Right cardiac atrium (tissue), 5 donors: Measurements from ENCODE around the gene TMTC3. TPM values are rescaled to one million over a fixed set of nuclear protein-coding genes. Genes with fewer than 3 reads are reported as not detected.
"Not testable (repeated sequence)": the region's sequence is repeated elsewhere in the genome, so short reads cannot be mapped to it uniquely, and the experiment has no call there.

ENCODE experiments used
- ATAC-seq, 2 donors: fragments of 200-7000 bp; cut with Tn5 transposase; one replicate each; pipeline versions ENCODE4 v1.8.0 to v1.9.1; 2020; ENCODE audit warnings: moderate library complexity in 2 of 2, mild to moderate bottlenecking in 1 of 2
- DNase-seq, 3 donors: peaks; one replicate each; pipeline ENCODE4 v3.0.0-alpha.2; 2020
- H3K27ac ChIP-seq: one replicate; pipeline ENCODE4 v1.5.1; 2013; ENCODE audit warnings: mild to moderate bottlenecking, low read length, control low read depth, moderate library complexity
- H3K27me3 ChIP-seq: one replicate; pipeline ENCODE4 v1.6.1; 2013; ENCODE audit not compliant: control insufficient read depth, insufficient read depth
- H3K4me1 ChIP-seq: one replicate; pipeline ENCODE4 v1.6.1; 2013; ENCODE audit warnings: low read length; ENCODE audit not compliant: control insufficient read depth, insufficient read depth
- H3K4me3 ChIP-seq: one replicate; pipeline ENCODE4 v1.5.1; 2013; ENCODE audit warnings: low read length, control low read depth
- H3K9me3 ChIP-seq: one replicate; pipeline ENCODE4 v1.6.1; 2013; ENCODE audit warnings: low read length; ENCODE audit not compliant: control insufficient read depth
- WGBS: extraction: QIAGEN DNeasy Blood & Tissue Kit; methylation state at CpG from one replicate; pipeline ENCODE4 v1.1.7; 2013; 5-methylcytosine and 5-hydroxymethylcytosine counted together
- intact Hi-C, 4 donors: fragments of 100-400 bp; cut with DNase I; formaldehyde crosslinking; loops; one replicate each; pipeline versions ENCODE4 v1.11.0 to v1.14.0; 2022 to 2023
- polyA plus RNA-seq: library from polyadenylated mRNA; stranded (reverse); fragments of 200-250 nt; gene quantifications from one replicate; pipeline ENCODE4 v1.2.3, GENCODE V29; 2013
- total RNA-seq, 4 donors: library from RNA; stranded (reverse); fragmentation: NEBNext Ultra II Directional; extraction: Animal tissue kit (Norgen Biotek cat#: 25700); gene quantifications; one replicate each; pipeline ENCODE4 v1.2.1, GENCODE V29; 2021
- donor health status: healthy with polysubstance abuse.
- donor health status: DM: no; HTN: yes; CAD: no.
- donor health status: DM: no; HTN: no; CAD: no.
- donor health status: DM: no; HTN: yes; CAD: no; lungs with severe emphysema.
- donor health status: DM: yes; HTN: yes; CAD: no.

Gene TMTC3
- total and polyA plus RNA-seq, 5 donors: 2.1 to 15.2 (median 12.6) TPM

DNA sequence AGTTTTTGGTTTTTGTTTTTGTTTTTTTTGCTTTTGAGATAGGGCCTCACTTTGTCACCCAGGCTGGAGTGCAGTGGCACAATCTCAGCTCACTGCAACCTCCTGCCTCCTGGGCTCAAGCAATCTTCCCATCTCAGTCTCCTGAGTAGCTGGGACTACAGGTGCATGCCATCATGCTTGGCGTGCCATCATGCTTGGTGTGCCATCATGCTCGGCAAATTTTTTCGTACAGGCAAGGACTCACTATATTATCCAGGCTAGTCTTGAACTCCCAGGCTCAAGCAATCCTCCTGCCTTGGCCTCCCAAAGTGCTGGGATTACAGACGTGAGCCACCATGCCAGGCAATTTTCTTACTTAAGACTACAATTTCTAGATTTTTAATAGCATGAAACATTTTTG, 2.4 kb upstream of the TMTC3 start:
- H3K4me1 ChIP-seq, DNase-seq, H3K27ac ChIP-seq, H3K9me3 ChIP-seq, ATAC-seq, intact Hi-C loops, H3K27me3 ChIP-seq, H3K4me3 ChIP-seq: not testable (repeated sequence)
- 97% methylated on average over 4 of the region's 4 CpGs for WGBS

DNA sequence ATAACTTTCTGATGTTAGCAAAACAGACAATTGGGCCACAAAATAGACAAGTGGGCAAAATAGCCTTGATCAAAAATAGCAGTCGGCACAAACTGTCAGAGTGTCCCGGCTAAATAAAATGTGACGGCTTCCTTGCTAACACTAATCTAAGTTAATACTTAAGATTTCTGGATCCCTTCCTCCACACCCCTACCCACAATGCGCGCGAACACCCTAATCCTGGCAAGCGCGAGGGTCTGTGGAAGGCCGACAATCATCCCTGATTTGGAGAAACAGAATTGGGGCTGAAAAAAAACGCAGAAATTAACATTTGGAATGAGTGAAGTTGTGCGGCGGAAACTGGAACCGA, 708 bp upstream of the TMTC3 start:
- Histone ChIP-seq H3K27ac (peak overlapping the region; percentile 82), H3K27me3 (no peaks in the 10 kb centered on the region), H3K4me1 (no peaks in the 10 kb centered on the region), H3K4me3 (peak overlapping the region; percentile 82), H3K9me3 (no peaks in the 10 kb centered on the region)
- DNase-seq: no peak
- intact Hi-C loops: no loop called here
- 5% methylated on average over 13 of the region's 13 CpGs for WGBS
- ATAC-seq: peak in 1 of 2 donors; percentile 0

DNA sequence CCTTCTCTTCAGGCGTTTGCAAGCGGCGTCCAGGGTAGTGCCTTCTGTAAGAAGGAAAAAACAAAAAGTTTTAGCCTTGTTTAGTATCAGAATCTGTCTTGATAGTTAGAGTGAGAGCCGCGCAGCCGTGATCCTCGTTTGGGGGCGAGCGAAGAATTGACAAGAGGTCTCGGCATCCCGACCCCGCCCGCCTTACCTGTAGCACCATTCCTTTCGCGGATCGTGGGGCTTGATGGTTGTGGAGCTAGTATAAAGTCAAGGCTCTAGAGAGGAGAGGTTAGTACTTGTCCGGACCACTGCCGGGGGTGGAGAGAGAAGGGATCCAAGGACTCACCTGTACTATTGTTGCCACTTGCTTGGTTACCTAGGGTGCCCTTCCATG, 494 bp downstream of the TMTC3 start:
- H3K4me1 ChIP-seq: no peaks in the 10 kb centered on the region
- ATAC-seq (no peak), DNase-seq (peak; percentile 24 to 65 (median 56))
- WGBS: under 1% methylated on average over 18 of the region's 18 CpGs
- peak overlapping the region; percentile 83 for H3K4me3 ChIP-seq
- intact Hi-C loops: no loop called here
- no peaks in the 10 kb centered on the region for H3K9me3 ChIP-seq
- peak overlapping the region; percentile 70 for H3K27ac ChIP-seq
- no peaks in the 10 kb centered on the region for H3K27me3 ChIP-seq

DNA sequence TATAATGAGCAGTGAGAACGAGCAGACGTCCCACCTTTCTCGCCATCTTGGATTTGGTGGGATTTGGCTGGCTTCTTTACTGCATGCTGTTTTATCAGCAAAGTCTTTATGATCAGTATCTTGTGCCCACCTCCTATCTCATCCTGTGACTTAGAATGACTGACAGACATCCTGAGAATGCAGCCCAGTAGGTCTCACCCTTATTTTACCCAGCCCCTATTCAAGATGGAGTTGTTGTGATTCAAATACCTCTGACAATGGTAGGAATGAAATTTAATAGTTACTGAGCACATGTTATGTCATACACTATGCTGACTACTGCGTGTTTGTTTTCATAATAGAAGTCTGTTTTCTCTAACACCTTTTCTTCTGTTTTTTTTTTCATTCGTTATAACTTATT, 1.9 kb downstream of the TMTC3 start:
- no peak overlapping the region for H3K4me3 ChIP-seq
- no peaks in the 10 kb centered on the region for H3K27me3 ChIP-seq
- ATAC-seq: no peak
- intact Hi-C loops: no loop called here
- no peak overlapping the region for H3K27ac ChIP-seq
- WGBS: 95% methylated on average over 5 of the region's 5 CpGs
- DNase-seq: no peak
- H3K9me3 ChIP-seq: no peaks in the 10 kb centered on the region
- H3K4me1 ChIP-seq: no peaks in the 10 kb centered on the region

DNA sequence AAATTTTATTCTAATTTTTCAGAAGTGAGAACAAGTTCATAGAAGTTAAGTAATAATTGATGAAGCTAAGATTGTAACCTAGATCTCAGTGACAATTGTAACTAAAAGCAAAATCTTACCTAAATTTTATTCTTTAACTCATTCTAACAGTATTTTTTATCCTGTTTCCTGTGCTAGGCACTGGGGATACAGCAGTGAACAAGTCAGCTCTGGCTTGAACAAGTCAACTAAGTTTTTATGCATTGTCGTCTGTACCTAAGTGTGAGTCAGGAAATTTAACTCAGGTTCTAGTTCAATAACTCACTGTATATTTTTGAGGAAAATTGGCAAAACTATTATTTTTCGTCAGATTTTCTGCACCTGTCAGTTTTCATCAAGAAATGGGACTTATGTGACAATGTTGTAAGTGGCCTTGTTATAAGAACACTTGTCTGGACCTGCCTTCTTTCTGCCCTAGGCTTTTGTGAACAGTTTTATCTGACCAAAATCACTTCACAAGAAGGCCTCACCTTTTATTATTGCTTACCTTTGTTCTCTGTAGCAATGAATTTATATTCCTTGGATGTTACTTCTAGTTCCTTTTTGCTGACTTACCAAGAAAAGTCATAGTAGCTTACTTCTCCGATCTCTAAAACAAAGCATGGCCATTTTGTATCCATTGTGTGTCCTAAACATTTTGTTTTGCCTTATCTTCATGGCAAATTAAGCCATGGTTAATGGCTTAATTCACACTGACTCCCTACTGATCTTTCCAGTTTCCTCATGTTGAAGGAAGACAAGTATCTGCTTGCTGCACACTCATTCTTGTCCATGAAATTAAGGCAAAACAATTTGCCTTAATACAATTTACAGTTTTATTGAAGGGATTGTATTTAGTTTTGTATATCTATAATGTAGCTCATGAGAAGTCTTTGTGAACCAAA, 2.7 kb downstream of the TMTC3 start:
- intact Hi-C loops: no loop called here
- Histone ChIP-seq H3K27ac (no peak overlapping the region), H3K4me1 (no peaks in the 10 kb centered on the region), H3K27me3 (no peaks in the 10 kb centered on the region), H3K4me3 (no peak overlapping the region), H3K9me3 (no peaks in the 10 kb centered on the region)
- 93% methylated on average over 3 of the region's 3 CpGs for WGBS
- DNase-seq (no peak), ATAC-seq (no peak)

DNA sequence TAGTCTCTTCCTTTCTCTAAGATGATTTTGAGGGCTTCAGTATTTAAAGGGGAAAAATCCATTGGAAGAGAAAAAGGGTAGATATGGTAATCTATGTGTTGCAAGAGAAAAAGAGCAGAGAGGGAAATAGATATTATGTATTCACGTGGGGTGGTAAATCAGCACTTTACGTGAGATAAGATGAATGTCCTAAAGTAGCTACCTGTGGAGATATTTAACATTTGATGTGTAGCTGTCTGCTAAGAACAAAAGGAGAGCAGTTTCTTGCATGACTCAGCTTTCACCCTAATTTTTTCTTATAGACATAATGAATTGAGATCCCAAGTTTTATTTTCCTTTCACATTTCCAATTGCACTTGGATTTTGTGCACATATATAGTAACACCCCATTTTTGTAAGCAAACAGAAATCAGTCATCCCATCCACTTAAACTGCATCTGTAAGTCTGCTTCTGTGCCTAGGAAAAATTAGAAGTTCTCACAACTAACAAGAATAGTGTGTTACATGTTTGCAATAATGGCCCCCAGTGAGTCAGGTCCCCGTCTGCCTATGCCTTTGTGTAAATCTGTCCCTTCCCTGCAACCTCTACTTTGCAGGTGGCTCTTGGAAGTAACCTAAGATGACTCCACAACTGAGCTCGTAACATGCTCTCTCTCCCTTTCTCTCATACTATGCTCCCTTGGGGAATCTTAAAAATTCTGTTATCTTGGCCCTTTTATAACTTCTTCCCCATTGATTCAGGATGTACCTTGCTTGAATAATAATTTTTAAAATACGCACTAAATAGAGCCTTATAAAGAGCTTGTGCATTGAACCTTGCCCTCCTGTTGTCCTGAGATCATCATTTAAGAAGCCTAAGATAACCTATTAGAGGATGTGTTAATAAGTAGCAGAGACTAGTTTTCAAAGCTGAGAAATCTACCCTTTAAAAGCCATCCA, 3.7 kb downstream of the TMTC3 start:
- no peak overlapping the region for H3K4me3 ChIP-seq
- no peak for DNase-seq
- intact Hi-C loops: no loop called here
- no peak for ATAC-seq
- H3K27ac ChIP-seq: no peak overlapping the region
- no peaks in the 10 kb centered on the region for H3K9me3 ChIP-seq
- H3K27me3 ChIP-seq: no peaks in the 10 kb centered on the region
- WGBS: 81% methylated on average over 5 of the region's 5 CpGs
- H3K4me1 ChIP-seq: no peaks in the 10 kb centered on the region

DNA sequence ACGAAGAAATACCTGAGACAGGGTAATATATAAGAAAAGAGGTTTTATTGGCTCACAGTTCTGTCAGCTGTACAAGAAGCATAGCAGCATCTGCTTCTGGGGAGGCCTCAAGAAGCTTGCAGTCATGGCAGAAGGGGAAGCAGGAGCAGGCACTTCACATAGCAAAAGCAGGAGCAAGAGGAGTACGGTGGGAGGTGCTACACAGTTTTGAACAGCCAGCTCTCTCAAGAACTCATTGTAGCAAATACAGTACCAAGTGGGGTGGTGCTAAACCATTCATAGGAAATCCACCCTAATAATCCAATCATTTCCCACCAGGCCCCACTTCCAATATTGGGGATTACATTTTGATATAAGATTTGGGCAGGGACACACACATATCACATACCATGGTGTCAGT, 8.0 kb downstream of the TMTC3 start:
- H3K27me3 ChIP-seq: no peaks in the 10 kb centered on the region
- no peak overlapping the region for H3K27ac ChIP-seq
- no peak overlapping the region for H3K4me3 ChIP-seq
- no peaks in the 10 kb centered on the region for H3K4me1 ChIP-seq
- intact Hi-C loops: loop anchor here in 2 of 4 donors (5.0 to 10.0 kb wide), 2 partner anchors 845 to 847 kb away; no protein-coding TSS in a partner anchor
- ATAC-seq: no peak
- no peak for DNase-seq
- WGBS: 96% methylated on average over 2 of the region's 2 CpGs
- H3K9me3 ChIP-seq: no peaks in the 10 kb centered on the region

DNA sequence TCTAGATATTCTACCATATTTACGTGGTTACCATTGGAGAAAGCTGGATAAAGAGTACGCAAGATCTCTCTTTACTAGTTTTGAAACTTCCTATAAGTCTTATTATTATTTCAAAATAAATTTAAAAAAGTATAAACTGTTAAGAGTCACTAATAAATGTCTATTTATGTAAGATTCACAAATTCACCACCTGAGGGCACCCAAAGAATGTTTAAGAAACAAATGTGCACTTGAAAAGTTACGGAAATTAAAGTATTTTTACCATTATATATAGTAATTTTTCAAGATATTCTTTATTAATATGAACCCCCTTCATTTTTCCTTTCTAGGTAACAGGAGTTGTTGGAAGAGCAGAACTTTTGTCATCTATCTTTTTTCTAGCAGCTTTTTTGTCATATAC, 11.9 kb downstream of the TMTC3 start:
- Histone ChIP-seq H3K4me1 (no peaks in the 10 kb centered on the region), H3K27ac (no peak overlapping the region), H3K27me3 (no peaks in the 10 kb centered on the region), H3K4me3 (no peak overlapping the region), H3K9me3 (no peaks in the 10 kb centered on the region)
- intact Hi-C loops: loop anchor here in 2 of 4 donors (5.0 to 10.0 kb wide), 2 partner anchors 841 to 843 kb away; no protein-coding TSS in a partner anchor
- ATAC-seq (no peak), DNase-seq (no peak)
- WGBS: 79% methylated on average over 3 of the region's 3 CpGs

DNA sequence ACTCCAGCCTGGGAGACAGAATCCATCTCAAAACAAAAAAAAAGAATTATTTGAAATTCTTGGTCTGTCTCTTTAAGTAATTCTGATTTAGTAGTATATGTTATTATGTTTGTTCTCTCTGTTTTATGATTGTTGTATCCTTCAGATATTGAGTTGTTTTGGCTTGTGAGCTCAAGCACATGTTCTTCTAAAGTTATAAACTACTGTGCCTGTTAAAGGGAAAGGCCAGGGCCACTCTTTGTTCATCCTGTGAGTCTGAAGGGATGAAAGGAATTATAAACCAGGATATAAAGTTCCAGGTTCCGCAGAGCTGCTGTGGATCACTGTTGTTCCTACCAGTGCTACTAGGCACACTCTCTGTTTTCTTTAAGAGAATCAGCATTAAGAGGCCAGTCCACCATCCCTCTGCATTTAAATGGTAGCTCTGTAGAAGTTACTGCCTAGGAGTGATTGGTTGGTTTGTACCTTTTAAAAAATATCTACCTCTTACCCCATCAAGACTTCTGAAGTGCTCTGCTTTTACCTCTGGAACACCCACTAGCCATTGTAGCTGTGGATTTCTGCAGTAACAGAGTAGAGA, 14.1 kb downstream of the TMTC3 start:
- DNase-seq (no peak), ATAC-seq (no peak)
- intact Hi-C loops: loop anchor here in 1 of 4 donors (10.0 kb wide), 1 partner anchor 839 kb away; no protein-coding TSS in a partner anchor
- Histone ChIP-seq H3K4me1 (no peaks in the 10 kb centered on the region), H3K27ac (no peak overlapping the region), H3K9me3 (no peaks in the 10 kb centered on the region), H3K4me3 (no peak overlapping the region), H3K27me3 (no peaks in the 10 kb centered on the region)
- WGBS: 98% methylated on average over 1 of the region's 1 CpG

DNA sequence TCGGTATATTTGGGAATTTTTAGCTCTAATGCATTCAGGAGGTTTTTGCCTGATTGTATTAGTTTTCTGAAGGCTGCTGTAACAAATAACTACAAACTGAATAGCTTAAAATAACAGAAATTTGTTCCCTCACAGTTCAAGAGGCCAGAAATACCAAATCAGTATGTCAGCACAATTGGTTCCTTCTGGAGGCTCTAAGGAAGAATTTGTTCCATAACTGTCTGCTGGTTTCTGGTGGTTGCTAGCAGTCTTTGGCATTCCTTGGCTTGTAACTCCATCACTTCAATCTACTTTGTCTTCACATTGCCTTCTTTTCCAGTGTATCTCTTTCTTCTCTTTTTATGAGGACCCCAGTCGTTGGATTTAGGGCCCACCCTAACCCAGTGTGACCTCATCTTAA, 21.3 kb downstream of the TMTC3 start:
- Histone ChIP-seq H3K27ac (no peak overlapping the region), H3K4me3 (no peak overlapping the region), H3K9me3 (no peaks in the 10 kb centered on the region), H3K27me3 (no peaks in the 10 kb centered on the region), H3K4me1 (no peaks in the 10 kb centered on the region)
- DNase-seq (no peak), ATAC-seq (no peak)
- 95% methylated on average over 2 of the region's 2 CpGs for WGBS
- intact Hi-C loops: no loop called here

DNA sequence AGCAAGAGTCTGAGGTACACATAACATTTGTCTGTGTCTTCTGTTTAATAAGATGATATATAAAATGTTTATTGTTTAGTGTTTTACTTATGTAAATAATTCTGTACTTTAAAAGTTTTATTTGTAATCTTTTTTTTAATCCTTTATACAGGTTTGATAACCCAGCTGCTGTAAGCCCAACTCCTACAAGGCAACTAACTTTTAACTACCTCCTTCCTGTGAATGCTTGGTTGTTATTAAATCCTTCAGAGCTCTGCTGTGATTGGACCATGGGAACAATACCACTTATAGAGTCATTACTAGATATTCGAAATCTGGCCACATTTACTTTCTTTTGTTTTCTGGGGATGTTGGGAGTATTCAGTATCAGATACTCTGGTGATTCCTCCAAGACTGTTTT, 24.1 kb downstream of the TMTC3 start:
- Histone ChIP-seq H3K9me3 (no peaks in the 10 kb centered on the region), H3K27me3 (no peaks in the 10 kb centered on the region), H3K4me3 (no peak overlapping the region), H3K27ac (no peak overlapping the region), H3K4me1 (no peaks in the 10 kb centered on the region)
- intact Hi-C loops: no loop called here
- WGBS: 75% methylated on average over 1 of the region's 1 CpG
- ATAC-seq (no peak), DNase-seq (no peak)
